DMS153 (cell line): ENCODE results near the gene TAF15.
A peak's percentile ranks its signal among the peaks of the same experiment; 100 is the strongest.

Experiments used
- DNase-seq: peaks from one replicate; lab custom pipeline; 2025; lab: John Stamatoyannopoulos, UW

Gene TAF15

DNA sequence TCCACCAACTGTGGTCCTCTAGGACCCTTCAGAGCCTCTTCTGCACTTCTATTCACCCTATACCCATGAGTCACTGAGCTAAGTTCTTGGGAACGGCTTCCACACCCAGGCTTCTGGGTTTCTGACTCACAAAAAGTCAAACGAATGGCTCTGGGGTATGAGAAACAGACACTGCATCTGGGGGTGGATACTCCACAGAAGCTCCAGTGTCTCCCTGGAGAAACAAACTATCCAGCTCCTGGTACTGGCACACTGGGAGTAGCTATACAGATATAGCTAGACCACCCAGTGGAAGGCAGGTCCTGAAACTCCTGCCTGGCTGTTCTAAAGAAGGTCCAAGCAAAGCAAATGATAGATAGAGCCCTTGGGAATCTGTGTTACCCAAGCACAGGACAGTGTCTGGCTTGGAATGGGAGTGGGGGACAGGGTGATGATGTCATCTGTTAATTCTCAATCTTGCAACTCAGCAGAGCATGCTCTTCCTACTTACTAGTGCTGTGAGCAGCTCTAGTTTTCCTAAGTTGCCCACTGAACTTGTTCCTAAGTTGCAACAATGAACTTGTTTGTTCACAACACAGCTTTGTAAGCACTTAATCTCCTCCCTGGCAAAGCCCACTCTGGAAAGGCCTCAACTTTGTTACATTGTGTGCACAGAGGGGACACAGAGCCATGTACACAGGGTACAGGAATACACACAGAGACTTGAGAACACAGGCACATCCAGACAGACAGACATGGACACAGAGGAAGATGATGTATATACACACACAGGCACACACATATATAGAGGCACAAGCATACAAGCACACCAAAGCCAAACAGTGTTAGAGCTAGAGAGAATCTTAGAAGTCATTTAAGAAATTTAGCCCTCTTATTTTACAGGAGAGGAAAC lies 20.6 kb upstream of the TAF15 start:
- DNase-seq = no peak

DNA sequence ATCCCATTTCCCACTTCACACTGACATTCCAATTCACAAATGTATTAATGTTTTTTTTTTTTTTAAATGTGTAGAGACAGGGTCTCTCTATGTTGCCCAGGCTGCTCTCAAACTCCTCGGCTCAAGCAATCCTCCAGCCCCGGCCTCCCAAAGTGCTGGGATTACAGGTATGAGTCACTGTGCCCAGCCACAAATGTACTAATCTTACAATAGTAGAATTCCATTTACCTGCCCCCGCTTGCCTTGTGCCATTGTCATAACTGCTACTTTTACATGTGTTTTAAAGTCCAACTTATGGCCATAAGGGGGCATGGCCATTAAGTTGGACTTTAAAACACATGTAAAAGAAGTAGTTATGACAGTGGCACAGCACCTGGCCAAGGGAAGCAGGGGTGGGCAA lies 18.4 kb upstream of the TAF15 start:
- no peak for DNase-seq

DNA sequence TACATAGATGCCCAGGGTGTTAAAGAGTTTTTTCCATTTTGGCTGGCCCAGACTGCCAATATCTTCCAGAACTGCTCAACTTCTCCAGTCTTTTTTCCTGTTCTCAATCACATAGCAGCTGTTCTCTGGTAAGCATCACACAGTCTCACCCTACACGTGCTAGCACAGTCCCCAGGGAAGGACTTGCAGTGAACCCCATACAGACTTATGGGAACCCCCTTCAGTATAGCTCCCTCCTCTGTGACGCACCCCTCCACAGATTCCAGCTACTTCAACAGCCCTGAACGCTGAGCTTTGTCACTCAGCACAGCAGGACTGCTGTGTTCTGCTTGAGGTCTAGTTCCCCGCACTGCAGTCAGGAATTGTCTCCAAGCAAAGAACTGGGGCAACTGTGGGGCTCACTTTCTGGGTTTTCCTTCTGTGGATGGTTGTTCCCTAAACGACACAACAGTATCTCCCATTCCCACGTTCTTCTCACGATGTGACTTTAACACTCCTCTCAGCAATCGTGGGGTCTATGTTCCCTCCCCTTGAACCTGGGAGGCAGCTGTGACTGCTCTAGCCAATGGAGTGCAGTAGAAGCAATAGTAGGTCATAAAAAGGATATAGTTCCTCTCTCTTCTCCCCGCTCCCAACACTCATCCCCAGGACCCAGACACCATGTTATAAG lies 17.5 kb upstream of the TAF15 start:
- no peak for DNase-seq

- no peak for DNase-seq
Measured at GRCh38 chr17:35793257-35793656, 16.0 kb upstream of the TAF15 start.

GRCh38 chr17:35795007-35795870 lies 14.0 kb upstream of the TAF15 start, which contains the start of gene MMP28:
TSS of gene MMP28 (minus strand) at chr17:35795641. CDS start at chr17:35795377, 264 bp downstream.
- DNase-seq = no peak

DNA sequence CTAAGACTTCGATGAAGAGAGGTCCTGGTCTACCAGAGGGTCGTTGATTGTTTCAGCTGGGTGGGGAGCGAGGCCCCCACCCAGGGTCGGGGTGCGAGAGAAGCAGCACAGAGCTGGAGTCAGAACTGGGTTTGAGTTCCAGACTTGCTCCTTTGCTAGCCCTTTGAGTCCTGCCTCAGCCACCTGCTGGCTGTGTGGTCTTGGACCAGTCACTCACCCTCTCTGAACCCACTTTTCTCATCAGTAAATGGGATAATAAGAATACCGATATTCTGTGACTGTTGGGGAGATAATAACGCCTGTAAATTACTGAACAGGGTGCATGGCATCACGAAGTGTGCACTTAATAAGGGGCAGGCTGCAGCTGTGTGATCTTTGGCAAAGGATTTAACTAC lies 13.4 kb upstream of the TAF15 start:
- DNase-seq = no peak

DNA sequence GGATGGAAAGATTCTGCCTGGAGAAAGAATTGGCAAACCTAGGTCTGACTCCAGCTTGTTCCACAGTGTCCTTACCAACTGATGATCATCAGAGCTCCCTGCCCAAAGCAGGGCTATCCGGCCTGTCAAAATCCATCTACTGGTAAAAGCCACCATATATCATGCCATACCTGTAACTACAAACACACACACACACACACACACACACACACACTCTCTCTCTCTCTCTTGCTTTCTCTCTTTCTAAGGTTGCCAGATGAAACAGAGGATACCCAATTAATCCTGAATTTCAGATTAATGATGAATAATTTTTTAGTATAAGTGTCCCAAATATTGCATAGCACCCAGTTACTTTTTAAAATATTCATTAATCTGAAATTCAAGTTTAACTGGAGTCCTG lies 12.3 kb upstream of the TAF15 start:
- DNase-seq = no peak

GRCh38 chr17:35797370-35797769 lies 11.9 kb upstream of the TAF15 start:
- DNase-seq = no peak

DNA sequence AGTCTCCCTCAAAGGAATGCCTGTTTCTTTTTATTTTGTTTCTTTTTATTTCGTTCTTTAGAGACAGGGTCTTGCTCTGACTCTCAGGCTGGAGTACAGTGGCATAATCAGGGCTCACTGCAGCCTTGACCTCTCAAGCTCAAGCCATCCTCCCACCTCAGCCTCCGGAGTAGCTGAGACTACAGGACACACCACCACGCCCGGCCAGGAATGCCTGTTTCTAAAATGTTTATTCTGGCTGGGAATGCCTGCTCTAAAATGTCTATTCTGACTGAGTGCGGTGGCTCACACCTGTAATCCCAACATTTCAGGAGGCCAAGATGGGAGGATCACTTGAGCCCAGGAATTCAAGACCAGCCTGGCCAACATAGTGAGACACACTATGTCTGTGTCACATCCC lies 11.4 kb upstream of the TAF15 start:
- DNase-seq = no peak

DNA sequence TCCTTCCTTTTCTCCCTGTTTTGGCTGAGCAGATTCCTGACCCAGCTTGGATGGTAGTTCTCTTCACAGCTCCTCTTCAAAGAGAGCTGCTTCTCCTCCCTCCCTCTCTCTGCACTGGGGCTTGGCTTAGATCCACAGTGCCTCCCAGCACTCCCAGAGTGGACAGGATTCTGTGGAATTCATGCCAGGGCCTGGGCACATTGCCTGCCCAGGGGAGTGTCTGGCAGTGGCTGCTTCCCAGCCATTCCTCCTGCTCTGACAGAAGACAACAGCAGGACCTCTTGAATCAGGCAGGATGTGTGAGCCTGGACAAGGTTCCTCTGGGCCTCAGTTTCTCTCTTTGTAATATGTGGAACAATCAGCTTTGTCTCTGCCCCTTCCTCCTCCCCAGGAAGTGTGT lies 9.3 kb upstream of the TAF15 start:
- no peak for DNase-seq

- peak; percentile 67 for DNase-seq
Measured at GRCh38 chr17:35801583-35802224, 7.6 kb upstream of the TAF15 start.

GRCh38 chr17:35804658-35805192 lies 4.6 kb upstream of the TAF15 start:
- peak; percentile 86 for DNase-seq

GRCh38 chr17:35807371-35808144 lies 1.7 kb upstream of the TAF15 start:
- DNase-seq = no peak

DNA sequence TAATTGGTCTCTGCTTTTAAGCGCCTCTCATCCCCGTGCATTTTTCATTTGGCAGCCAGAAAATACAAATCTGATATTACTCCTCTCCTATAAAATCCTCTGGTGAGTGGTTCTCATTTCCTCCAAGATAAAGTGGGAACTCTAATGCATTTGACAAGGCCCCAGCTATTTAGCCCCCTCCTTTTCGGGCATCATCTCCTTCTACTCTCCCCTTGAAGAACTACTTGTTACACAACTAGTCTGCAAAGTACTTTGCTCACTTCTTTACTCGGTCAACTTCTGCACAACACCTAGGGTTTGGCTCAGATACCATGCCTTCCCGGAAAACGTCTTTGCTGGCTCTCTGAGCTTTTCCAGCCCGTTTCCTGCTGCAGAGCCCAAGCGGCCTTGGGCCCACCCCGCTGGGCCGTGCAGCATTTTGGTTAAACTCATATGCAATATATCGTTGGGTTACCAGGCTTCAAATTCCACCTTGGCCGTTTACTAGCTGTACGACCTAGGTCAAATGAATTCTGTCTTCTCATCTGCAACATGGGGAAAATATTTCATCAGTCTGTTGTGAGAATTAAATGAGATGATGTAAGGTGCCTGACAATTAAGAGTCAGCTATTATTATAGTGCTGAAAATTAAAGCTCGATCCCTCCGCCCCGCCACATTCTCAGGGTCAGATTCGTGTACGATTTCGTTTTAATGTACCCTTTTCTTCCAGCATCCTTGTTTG lies 883 bp upstream of the TAF15 start:
- DNase-seq = no peak

GRCh38 chr17:35809855-35810461 lies 674 bp downstream of the TAF15 start:
- no peak for DNase-seq

GRCh38 chr17:35811759-35812158 lies 2.5 kb downstream of the TAF15 start:
- no peak for DNase-seq

- DNase-seq = no peak
Measured at GRCh38 chr17:35812456-35812855, 3.2 kb downstream of the TAF15 start.

GRCh38 chr17:35816723-35817122 lies 7.4 kb downstream of the TAF15 start:
- DNase-seq = no peak

DNA sequence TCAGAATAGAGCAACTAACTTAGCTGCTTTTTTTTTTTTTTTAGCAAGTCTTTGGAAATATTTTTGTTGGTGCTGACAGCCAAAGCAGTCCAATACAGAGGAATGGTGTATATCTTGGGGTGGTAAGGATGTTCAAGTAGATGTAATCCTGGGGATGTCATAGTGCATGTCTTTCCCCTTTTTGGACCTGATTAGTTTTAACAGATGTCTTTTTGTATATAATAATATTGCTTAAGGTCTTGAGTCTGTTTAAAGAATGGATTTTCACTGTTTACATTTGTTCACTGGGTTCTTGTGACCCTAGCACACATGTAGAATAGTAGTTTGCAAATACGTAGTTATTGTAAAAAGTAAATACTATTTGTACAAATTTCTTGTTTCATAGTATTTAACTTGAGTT lies 7.9 kb downstream of the TAF15 start:
- DNase-seq = no peak

GRCh38 chr17:35819455-35819854 lies 10.2 kb downstream of the TAF15 start:
- DNase-seq = no peak
